ENCODE results near the gene STK24. TPM values are rescaled to one million over a fixed set of nuclear protein-coding genes. Genes with fewer than 3 reads are reported as not detected.

The STK24 gene
- total RNA-seq, 1 donor from 2014 or later, result 43.2 TPM

DNA sequence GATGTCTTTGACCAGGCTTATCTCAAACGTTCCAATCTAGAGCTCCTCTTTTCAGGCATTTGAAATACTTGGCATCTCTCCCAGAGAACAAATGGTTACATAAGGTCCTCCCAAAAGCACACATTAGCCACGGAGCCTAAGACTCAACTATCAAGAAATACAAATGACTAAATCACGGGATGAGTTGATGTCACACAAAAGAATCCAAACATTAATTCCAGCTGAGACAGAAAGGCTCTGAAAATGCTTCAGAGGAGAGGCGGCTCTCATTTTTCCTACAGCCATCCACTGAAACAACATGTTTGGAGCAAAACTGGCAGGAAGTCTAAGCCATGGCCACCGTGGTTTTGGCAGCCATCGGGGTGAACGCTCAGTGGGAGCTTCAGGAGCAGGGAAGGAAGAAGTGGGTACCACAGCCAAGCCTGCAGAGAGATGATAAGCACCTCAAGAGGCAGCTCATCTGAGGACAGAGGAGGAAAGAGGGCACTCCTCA lies 122.5 kb downstream of the STK24 start:
- peak; percentile 91 for DNase-seq (ENCODE audit: low read depth)

DNA sequence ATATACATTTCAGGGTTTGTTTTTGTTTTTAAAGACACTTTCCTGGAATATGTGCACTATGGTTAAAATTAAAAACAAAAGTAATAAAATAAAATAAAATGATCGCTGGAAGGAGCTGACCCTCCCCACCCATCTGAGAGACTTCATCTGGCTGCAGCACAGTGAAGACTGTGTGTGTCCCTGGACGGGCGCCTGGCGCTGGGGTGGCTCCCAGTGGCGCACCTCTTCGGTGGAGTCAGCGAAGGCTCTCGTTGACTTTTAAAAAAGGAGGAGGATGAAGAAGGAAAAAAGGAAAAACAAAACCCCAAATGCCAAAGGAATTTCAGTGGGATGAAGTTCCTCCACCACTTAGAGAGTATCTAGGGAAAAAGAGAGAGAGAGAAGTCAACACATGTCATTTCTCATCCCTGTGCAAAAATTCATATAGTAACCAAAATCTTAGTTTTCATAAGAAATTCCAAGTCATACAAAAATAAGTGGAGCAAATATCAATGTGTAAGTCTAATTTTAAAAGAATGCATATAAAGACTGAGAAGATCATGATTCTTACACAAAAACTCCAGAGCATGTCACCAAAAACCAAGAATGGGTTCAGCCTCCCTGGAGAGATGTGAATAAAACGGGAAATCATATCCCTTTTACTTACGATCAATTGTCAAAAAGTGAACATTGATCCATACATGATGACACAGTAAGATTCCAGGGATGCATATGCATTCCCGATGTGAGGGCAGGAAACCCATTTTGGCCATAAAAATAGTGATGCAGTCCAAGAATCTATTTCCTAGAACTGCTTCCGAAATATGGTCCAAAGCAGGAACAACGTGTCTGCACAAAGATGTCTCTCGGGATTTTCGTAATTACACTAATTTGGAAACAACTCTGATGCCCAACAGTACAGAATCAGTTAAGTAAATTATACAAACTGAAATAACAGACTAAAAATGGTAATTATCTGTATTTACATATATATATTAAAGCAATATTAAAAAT lies 123.8 kb downstream of the STK24 start:
- no peak for DNase-seq (ENCODE audit: low read depth)

- DNase-seq (ENCODE audit: low read depth), result peak; percentile 73
Observed at GRCh38 chr13:98451676-98452470, 125.0 kb downstream of the STK24 start.

DNA sequence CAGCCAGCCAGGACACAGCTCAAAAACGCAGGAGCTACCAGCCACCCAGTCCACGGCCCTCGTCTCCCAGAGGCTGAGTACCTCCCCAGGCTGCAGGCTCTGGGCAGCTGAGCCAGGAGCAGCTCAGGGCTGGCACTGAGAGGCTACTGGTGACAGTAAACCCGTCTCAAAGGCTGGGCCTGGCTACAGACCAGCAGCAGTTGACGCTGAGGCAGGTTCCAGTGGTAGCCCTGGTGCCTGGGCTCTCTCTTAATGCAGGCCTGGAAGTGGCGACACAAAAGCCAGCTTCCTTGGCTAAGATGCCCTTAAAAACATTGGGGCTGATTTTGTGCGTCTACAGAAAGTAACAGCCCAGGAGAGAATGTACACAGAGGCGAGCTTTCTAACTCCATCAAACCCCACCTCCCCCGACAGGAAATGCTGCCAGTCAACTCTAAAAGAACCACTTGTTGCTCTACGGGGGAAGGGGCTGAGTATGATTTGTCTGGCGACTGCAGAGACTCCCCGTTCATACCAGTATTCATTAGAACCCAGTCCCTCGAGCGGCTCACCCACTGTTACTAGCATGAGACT lies 126.3 kb downstream of the STK24 start:
- peak; percentile 10 for DNase-seq (ENCODE audit: low read depth)

DNA sequence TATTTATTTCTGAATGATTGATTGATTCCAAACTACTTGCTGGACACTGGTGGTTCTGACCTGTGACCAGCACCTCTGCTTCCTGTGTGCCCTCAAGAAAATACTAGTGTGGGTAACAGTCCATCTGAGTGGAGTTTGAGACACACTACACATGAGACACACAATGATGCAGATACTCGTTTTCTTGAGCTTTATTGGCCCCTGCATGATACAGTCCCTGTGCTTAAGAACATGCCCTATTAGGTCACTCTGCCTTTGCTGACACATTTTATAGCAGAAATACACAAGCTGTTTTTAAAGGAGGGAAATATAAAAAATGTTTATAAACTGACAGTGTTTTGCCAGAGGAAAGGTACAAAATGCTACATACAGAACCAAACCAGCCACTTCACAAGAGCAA lies 126.9 kb downstream of the STK24 start:
- DNase-seq (ENCODE audit: low read depth), result no peak

- DNase-seq (ENCODE audit: low read depth), result no peak
Observed at GRCh38 chr13:98449273-98449672, 127.6 kb downstream of the STK24 start.

GRCh38 chr13:98448642-98448928 lies 128.3 kb downstream of the STK24 start:
- no peak for DNase-seq (ENCODE audit: low read depth)

DNA sequence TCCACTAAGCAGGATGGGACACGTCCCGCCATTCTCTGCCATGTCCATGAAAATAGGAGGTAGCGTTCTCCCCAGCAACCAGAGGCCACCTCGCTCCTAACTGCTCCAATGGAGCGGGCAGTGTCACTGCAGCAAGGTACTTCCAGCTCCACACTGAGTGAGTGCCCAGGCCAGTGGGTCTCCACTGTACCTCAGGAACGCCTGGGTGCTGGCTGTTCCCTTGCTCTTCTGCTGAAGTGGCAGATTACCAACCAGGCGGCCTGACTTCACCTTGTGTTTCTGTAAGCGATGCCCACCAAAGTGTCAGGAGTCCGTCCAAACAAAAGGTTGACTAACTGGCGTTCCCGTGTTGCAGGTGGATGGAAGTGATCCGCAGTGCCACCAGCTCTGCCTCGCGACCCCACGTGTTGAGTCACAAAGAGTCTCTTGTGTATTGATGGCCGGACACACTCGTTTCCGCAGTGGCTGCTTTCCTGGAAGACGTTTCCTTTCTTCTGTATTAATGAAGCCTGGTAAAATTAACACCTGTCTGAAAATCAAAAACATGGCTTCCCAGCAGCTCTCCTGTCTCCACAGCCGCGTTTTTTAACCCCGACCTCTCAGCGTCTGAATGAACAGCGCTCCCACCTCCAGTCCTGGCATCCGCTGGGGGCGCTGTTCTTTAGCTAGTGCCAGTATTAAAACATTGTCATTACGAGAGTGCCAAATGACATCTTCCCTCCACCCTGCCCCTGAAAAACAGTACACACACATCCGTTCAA lies 128.8 kb downstream of the STK24 start:
- DNase-seq (ENCODE audit: low read depth), result no peak

GRCh38 chr13:98447130-98447529 lies 129.8 kb downstream of the STK24 start:
- no peak for DNase-seq (ENCODE audit: low read depth)

GRCh38 chr13:98446234-98446621 lies 130.7 kb downstream of the STK24 start:
- DNase-seq (ENCODE audit: low read depth), result no peak

DNA sequence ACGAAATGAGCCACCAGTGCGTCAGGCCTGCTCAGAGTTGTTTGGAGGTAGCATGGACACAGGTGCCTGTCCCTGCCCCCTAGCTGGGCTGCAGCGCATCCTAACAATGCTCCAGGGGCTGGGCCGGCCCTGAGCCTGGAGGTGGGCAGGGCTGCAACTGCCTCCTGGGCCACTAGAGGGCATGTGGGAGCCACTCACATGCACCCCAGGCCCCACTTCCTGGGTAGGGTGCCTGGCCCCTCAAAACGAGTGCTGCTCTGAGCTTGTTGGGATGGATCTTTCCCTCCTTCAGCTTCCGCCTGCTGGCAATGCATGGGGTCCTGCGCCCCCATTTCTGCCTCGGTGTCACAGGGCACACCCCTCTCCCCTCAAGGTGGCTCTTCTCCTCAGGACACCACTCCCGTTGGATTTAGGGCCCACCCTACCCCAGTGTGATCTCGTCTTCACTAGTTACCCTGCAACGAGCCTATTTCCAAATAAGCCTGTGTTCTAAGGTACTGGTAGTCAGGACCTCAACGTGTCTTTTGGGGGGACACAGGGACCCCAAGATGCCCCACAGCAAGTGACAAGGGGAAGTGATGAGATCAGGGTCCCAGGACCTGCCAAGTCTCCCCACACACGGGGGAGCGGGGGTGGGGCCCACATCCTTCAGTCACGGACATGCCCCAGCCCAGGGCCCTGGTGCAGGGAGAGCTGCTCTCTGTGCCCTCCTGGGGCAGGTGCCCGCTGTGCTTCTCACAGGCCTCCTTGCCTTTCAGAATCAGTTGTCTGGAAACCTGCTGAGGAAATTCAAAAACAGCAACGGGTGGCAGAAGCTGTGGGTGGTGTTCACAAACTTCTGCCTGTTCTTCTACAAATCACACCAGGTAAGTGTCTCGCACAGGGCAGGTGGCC lies 131.3 kb downstream of the STK24 start:
- DNase-seq (ENCODE audit: low read depth), result peak; percentile 63

DNA sequence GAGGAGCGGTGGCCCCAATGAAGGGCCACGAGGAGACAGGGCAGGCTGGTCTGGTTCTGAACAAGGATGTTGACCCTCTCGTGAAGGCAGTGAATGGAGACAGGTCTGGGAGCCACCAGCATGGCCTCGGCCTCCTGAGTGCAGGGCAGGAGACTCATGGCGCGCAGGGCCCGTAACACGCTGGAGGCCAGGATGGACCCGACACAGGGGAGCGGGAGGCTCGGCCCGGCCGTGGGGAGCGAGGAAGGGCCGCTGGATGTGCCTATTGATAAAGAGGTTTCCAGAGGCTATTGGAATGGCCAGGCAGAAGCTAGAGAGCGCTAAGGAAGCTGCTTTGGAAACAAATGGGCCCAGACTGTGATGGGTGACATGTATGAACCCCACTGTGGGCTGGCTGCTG lies 132.5 kb downstream of the STK24 start:
- DNase-seq (ENCODE audit: low read depth), result no peak

DNA sequence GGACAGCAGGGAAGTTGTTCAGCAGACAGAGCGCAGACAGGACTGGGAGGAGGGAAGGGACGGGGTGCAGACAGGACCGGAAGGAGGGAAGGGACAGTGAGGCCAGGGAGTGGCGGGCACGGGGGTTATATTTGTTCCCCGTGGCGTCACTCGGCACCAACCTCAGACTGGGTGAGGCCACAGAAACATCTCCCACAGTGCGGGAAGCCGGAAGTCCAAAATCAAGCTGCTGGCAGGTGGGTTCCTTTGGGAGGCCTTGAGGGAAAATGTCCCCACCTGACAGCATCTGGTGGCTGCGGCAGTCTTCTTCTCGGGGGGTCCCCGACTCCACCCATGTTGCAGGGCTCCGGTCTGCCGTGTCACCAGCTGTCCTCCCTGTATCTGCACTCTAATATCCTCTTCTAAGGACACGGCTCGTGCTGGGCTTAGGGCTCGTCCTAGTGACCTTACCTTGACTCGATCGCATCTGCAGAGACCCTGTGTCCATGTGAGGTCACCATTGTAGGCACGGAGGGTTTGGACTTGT lies 133.0 kb downstream of the STK24 start:
- no peak for DNase-seq (ENCODE audit: low read depth)

- peak; percentile 71 for DNase-seq (ENCODE audit: low read depth)
Observed at GRCh38 chr13:98443329-98443728, 133.6 kb downstream of the STK24 start.

DNA sequence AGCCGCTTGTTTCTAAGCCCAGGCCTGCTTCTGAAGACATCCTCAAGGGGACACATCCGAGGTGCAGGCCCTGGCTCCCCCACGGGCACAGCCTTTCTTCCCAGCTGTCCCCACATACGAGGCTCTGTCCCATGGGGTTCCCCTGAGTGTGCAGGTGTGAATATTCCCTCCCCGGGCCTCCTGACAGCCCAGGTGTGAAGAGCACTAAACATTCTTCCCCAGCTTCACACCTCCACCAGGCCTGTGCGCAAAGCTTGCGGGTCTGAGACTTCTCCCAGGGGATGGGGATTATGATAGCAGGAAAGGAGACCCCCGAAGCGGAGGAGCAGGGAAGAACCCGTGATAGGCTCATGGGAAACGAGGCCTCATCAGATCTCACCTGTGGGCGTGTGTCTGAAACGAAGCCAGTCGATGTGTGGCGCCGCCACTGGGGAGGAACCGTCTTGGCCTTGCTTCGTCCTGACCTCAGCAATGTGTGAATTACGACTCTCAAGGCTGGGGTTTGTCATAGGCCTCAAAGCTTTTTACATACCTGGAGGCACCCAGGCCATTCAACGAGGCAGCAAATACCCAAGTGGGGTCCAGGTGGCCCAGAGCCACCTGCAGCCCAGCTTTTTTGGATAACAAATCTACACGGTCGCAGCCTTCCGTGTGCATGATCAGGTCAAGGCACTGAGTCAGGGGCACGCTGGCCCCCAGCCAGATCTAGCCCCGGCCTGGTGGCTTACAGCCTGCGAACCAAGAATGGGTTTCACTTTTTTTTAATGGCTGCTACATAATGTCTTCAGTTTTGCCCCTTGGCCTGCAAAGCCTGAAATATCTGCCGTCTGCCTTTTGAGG lies 134.3 kb downstream of the STK24 start:
- no peak for DNase-seq (ENCODE audit: low read depth)

GRCh38 chr13:98441056-98441676 lies 135.7 kb downstream of the STK24 start:
- DNase-seq (ENCODE audit: low read depth), result peak; percentile 28

DNA sequence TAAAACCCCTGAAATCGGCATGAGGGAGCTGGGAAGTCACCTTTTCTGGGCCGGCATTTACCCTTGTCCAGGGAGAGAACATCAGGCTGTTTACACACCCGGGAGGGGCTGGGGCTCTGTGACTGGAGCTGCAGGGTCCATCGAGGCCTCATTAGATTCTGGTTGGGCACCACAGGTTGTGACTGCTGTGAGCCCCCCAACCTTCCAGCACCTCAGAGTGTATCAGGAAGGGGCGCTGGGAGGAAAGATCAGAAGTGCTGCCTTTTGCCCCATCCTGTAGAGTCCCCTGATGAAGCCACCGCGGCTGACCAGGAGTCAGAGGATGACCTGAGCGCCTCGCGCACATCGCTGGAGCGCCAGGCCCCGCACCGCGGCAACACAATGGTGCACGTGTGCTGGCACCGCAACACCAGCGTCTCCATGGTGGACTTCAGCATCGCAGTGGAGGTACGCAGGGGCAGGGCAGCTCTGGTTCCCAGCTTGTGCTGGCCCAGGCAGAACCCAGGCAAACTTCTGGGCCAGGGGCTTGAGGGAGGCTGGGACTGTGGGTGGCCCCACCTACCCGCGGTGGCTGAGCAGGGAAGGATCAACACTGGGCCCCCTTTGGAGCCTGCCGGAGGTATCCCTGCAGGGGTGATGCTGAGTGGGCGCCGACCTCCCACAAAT lies 136.4 kb downstream of the STK24 start:
- no peak for DNase-seq (ENCODE audit: low read depth)

- DNase-seq (ENCODE audit: low read depth), result no peak
Observed at GRCh38 chr13:98439896-98440295, 137.0 kb downstream of the STK24 start.
